ENCODE data around the gene FAM228B. TPM values are rescaled to one million over a fixed set of nuclear protein-coding genes. Genes with fewer than 3 reads are reported as not detected.

FAM228B gene
- total and polyA plus RNA-seq, 9 of the 15 experiments (the other 6 are each of a cell fraction or from before 2014, with no cell fraction given): 1.1 to 3.7 (median 2.6) TPM

DNA sequence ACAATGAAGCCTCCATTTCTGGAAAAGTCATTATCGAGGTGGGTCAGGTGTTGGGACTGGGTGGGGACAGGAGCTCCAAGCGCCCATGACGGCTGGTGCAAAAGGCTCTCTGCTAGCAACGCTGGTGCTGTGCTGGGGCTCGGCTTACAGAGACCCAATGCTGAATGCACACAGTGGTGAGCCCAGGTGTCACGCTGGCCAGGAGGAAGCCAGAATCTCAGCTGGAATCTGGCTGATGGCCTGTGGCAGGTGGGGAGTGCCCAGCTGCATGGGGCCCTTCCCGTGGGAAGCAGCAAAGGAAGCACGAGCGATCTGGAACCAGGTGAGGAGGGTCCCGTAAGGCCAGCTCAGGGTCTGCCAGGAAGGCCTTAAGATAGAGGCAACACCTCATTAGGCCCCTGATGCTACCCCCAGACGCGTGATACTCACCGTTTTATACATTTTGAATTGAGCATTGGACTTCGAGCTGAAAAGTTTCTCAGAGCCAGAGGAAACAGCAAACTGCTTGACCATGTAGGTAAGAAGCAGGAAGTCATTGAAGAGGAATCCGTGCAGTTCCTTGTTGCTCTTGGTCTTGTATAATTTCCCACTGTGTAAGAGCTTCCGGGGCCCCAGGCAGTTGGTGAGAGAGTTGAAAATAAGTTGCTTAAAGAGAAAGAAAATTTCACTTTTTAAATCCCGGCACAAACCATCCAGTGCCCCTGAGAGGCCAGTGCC, 86.3 kb downstream of the FAM228B start (continued):
- TF ChIP-seq, protein P1, sequence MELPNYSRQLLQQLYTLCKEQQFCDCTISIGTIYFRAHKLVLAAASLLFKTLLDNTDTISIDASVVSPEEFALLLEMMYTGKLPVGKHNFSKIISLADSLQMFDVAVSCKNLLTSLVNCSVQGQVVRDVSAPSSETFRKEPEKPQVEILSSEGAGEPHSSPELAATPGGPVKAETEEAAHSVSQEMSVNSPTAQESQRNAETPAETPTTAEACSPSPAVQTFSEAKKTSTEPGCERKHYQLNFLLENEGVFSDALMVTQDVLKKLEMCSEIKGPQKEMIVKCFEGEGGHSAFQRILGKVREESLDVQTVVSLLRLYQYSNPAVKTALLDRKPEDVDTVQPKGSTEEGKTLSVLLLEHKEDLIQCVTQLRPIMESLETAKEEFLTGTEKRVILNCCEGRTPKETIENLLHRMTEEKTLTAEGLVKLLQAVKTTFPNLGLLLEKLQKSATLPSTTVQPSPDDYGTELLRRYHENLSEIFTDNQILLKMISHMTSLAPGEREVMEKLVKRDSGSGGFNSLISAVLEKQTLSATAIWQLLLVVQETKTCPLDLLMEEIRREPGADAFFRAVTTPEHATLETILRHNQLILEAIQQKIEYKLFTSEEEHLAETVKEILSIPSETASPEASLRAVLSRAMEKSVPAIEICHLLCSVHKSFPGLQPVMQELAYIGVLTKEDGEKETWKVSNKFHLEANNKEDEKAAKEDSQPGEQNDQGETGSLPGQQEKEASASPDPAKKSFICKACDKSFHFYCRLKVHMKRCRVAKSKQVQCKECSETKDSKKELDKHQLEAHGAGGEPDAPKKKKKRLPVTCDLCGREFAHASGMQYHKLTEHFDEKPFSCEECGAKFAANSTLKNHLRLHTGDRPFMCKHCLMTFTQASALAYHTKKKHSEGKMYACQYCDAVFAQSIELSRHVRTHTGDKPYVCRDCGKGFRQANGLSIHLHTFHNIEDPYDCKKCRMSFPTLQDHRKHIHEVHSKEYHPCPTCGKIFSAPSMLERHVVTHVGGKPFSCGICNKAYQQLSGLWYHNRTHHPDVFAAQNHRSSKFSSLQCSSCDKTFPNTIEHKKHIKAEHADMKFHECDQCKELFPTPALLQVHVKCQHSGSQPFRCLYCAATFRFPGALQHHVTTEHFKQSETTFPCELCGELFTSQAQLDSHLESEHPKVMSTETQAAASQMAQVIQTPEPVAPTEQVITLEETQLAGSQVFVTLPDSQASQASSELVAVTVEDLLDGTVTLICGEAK (IDR thresholded peaks at IDR 0.05): no peak
- TF ChIP-seq, protein P1 (CRISPR knock-in tag; IDR thresholded peaks at IDR 0.05): no peak
- TF ChIP-seq NCOA2 (IDR thresholded peaks at IDR 0.05; ENCODE audit: partially characterized antibody in 2 of 2) (no peak), ETV6 (IDR thresholded peaks at IDR 0.05; ENCODE audit: borderline replicate concordance in 1 of 2, low read depth in 2 of 2, low read length in 1 of 2) (no peak), ETV6 (CRISPR knock-in tag; IDR thresholded peaks at IDR 0.05; ENCODE audit: borderline replicate concordance) (no peak), ZZZ3 (IDR thresholded peaks at IDR 0.05) (no peak), ZKSCAN8 (CRISPR knock-in tag; IDR thresholded peaks at IDR 0.05) (no peak)
